NCI-H1417 (cell line): ENCODE results near the gene SHISA6.
"Not testable (repeated sequence)": the region's sequence is repeated elsewhere in the genome, so short reads cannot be mapped to it uniquely, and the experiment has no call there.

Experiments used
- DNase-seq, 3 experiments: peaks; one replicate each; lab custom pipeline; 2025; lab: John Stamatoyannopoulos, UW

SHISA6 gene

DNA sequence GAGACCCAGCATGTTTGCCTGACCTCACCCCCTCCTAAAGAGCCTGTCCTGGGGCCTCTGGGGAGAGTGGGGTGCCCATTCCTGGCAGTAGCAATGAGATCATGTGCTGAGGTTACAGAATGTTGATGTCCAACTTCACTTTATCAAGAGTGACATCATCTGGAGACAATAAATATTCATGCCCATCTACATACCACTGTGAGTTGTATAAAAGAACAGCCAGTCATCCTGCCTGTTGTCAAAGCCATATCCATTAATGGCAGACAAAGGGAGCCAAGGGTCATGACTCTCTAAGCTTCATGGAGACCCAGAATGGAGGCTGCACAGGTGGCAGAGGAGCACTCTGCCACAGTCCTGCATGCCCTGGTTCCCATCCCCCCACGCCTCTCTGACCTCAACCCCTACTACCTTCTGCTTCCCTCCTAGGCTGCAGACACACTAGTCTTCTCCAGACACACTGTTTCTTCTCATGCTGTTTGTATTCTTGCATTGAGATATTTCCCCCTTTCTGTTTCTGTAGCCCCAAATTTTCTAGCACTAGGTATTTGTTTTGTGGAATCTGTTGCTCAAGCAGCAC, 27.1 kb downstream of the SHISA6 start:
- no peak for DNase-seq

DNA sequence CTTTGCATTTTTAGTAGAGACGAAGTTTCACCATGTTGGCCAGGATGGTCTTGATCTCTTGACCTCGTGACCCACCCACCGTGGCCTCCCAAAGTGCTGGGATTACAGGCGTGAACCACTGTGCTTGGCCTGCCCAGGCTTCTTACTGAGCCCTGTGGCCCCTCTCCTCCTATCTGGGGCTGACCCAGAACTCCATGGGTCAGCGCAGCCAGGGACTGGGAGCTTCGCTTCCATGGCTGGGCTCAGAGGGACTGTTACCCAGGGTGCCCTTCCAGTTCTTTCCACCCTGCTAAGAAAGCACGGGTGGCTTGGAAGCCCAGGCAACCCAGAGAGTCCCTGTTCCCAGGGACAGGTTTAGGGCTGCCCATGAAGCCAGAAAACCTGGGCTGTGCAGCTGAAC, 28.2 kb downstream of the SHISA6 start:
- no peak for DNase-seq

GRCh38 chr17:11272191-11272590, 31.2 kb downstream of the SHISA6 start:
- no peak for DNase-seq

GRCh38 chr17:11273596-11273995, 32.6 kb downstream of the SHISA6 start:
- no peak for DNase-seq

- DNase-seq, result no peak
These were observed 33.1 kb downstream of the SHISA6 start for GRCh38 chr17:11274106-11274505.

DNA sequence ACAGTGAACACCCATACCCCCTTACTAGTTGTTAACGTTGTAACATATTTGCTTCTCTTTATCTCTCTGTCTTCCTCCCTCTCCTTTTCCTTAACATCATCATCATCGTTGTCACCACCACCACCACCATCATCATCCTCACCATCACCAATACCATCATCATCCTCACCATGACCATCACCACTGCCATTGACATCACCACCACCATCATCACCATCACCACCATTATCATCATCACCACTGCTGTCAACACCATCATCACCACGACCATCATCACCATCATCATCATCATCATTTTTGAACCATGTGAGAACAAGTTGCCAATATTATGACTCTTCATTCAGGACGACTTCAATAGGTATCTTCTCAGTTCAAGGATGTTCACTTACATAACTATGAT, 35.5 kb downstream of the SHISA6 start:
- no peak for DNase-seq

DNA sequence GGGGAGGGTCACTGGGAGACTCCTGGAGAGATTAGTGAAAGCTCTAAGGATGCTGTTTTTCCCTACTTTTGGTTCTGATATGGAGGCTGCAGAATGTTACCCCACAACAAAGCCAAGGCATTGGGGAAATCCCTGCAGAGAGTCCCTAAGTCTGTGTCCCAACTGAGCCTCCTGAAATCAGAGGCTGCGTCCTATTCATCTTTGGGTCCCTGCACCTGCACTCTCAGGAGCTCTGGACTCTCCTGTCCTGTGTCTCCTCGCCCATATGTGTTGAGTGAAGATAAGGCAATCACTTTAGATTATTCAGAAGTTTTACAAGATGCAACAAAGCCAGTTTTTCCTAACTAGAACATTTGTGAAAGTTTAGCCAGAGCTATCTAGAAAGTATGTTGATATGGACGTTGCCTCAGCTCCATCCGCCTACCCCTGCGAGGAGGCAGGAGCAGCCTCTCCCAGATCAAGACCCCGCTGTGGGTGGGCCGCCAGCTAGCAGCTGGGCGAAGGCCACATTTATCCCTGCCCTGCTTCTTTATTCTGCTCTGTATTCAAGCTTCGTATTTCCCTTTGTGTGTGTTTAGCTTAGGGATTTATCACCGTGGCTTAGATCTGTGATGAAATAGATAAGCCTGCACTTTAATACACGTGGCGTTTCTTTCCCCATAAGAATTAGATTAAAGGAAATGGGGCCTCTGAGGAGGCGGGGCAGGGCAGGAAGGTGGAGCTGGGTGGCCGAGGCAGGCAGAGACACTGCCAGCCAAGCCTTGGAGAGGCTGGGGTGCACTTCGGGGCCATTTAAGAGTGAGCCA, 37.4 kb downstream of the SHISA6 start:
- DNase-seq, result no peak

DNA sequence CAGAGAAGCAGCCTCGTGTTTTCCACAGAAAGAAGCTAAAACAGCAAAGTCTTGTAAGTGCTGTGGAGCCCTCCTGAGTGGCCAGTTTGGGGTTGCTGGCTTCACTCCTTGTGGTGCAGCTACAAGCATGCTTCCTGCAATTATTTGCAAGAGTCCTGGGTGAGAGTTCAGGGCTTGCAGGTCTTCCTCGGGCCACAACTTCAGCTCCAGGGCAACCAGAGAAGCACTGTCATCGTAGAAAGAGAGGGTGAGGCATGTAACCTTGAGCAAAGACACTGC, 37.9 kb downstream of the SHISA6 start:
- DNase-seq, result no peak

- no peak for DNase-seq
These were observed 38.8 kb downstream of the SHISA6 start for GRCh38 chr17:11279776-11280344.

DNA sequence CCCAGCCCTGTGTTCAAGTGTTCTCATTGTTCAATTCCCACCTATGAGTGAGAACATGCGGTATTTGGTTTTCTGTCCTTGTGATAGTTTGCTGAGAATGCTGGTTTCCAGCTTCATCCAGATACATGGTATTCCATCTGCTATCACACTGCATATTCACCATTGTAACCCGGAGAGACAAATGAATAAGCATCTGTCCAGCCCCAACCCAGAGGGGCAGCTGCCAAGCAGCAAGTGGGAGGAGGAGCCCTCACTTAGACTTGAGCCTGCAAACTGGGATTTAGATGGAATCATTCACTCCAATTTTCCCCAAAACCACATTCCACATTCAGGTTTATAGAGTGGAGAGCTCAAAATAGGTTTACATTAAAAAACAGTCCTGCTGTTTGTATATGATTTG, 41.6 kb downstream of the SHISA6 start:
- no peak for DNase-seq

DNA sequence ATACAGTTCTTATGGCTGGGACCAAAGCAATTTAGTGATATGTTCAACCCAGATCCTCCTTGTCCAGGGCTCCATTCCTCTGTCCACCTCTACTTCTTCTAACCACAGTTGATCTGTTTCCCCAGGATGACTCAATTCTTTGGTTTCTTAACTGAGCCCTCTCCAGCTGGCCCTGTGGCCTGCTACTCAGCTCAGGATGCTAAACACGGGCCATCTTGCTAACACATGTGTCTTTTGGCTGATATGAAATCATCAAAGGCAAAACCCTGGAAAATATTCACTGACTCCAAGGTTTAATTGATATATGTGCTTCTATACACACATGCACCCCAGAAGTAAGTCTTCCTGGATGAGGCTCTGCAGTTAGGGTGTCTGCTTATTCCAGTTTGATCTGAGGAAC, 43.8 kb downstream of the SHISA6 start:
- no peak for DNase-seq

DNA sequence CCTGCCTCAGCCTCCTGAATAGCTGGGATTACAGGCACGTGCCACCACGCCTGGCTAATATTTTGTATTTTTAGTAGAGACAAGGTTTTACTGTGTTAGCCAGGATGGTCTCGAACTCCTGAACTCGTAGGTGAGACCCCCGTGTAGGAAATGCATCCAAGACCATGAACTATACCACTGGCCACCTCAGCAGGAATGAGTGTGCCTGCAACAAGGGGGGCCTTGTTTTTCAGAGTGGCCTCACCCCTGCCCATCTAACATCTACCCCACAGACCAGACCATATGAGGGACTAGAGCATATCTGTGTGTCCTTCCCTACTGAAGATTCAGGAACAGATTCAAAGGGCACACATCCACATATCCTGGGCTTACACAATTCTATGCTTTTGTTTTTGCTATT, 44.9 kb downstream of the SHISA6 start:
- no peak for DNase-seq

DNA sequence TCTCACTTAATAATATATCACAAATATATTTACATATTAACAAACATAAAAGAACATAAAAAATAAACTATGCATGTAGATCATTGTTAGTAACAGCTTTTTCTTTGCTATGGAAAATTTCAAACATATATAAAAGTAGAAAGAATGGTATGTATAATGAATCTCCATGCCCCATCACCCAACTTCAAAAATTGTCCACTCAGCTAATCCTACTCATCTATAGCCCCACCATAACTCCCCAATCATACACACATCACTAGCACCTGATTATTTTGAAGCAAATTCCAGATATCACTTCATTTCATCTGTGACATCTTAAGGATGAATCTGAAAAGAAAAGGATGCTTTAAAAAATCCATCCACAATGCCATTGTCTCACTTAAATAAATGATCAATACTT, 46.8 kb downstream of the SHISA6 start:
- no peak for DNase-seq

- no peak for DNase-seq
These were observed 49.8 kb downstream of the SHISA6 start for GRCh38 chr17:11290814-11291213.

- DNase-seq, result no peak
These were observed 51.5 kb downstream of the SHISA6 start for GRCh38 chr17:11292491-11292890.

- DNase-seq, result no peak
These were observed 52.5 kb downstream of the SHISA6 start for GRCh38 chr17:11293480-11293879.

- DNase-seq, result no peak
These were observed 53.8 kb downstream of the SHISA6 start for GRCh38 chr17:11294826-11295225.

DNA sequence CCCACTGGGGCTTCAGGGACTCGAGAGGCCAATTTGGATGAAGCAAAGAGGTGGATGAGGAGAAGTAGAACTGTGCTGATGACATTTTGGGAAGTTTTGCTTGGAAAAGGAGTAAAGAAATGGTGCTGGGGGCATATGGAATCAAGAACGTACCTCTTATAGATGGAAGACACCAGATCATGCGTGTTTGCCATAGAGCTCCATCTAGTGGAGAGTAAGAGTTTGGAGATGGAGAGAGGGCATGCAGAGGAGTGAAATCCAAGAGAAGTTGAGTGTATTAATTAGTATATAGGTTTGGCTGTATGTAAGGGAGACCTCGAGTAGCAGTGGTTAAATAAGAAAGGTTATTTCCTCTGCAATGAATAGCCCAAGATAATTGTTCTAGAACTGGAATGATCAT, 56.0 kb downstream of the SHISA6 start:
- DNase-seq, result peak in 1 of 3 experiments; percentile 0

GRCh38 chr17:11298401-11298800, 57.4 kb downstream of the SHISA6 start:
- no peak for DNase-seq

DNA sequence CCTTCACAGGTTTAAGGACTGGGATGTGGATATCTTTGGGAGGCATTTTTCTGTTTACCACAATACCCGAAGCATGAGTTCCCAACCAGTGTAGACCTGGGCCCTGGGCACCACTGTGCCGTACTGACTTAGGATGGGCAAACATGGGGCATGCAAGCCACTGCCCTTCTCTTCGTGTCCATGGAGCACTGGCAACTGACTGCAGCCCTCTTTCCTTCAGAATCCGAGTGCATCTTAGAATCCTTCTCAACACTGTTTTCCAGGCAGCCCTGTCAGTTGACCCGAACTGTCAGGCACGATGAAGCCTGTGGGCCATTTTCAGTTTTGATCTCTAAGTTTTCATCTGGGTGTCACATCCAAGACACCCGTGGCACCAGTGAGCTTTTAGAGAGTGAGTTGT, 59.2 kb downstream of the SHISA6 start:
- DNase-seq, result no peak

DNA sequence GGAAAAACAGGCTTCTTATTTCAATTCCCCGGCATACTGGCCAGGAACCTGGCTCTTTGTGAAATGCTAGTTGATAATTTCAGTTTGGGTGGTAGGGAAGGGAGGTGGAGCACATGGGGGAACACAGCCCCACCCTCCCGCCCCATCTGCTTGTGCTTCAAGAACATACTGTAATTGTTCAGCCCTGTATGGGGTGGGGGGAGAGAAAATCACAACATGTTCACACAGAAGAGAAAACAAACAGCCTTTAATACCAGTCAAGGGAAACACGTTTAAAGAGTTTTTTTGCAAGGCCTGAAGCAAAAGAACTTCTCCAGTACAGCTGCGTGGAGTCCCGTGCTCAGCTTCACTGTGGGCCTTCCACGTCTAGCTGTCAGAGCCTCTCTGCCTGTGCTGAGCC, 59.7 kb downstream of the SHISA6 start:
- DNase-seq, result no peak

DNA sequence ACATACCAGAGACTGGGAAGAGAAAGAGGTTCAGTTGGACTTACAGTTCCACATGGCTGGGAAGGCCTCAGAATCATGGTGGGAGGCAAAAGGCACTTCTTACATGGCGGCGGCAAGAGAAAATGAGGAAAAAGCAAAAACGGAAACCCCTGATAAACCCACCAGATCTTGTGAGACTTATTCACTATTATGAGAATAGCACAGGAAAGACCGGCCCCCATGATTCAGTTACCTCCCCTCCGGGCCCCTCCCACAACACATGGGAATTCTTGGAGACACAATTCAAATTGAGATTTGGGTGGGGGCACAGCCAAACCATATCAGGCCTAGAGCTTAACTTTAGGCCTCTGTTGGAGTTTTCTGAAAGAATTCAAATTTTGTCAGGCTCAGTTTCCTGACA, 60.9 kb downstream of the SHISA6 start:
- DNase-seq, result not testable (repeated sequence)

- no peak for DNase-seq
These were observed 61.6 kb downstream of the SHISA6 start for GRCh38 chr17:11302401-11303186.
